Choroid plexus epithelial cell (primary cell): Measurements from ENCODE around the gene MYLK2.

Source experiments
- DNase-seq: peaks from one replicate; pipeline ENCODE4 v3.0.0-alpha.2; 2010; ENCODE audit warnings: low read depth
- H3K4me3 ChIP-seq: 2 replicates; pipeline ENCODE4 v1.5.1; 2011; ENCODE audit warnings: low read depth, mild to moderate bottlenecking, control low read depth, low read length, moderate library complexity
- TF ChIP-seq, protein P1 (sequence below): conservative IDR thresholded peaks from 2 replicates; pipeline ENCODE4 v1.5.1; 2011; ENCODE audit warnings: low read depth, mild to moderate bottlenecking, control low read depth, inconsistent platforms, low read length, moderate library complexity

MYLK2 gene

DNA sequence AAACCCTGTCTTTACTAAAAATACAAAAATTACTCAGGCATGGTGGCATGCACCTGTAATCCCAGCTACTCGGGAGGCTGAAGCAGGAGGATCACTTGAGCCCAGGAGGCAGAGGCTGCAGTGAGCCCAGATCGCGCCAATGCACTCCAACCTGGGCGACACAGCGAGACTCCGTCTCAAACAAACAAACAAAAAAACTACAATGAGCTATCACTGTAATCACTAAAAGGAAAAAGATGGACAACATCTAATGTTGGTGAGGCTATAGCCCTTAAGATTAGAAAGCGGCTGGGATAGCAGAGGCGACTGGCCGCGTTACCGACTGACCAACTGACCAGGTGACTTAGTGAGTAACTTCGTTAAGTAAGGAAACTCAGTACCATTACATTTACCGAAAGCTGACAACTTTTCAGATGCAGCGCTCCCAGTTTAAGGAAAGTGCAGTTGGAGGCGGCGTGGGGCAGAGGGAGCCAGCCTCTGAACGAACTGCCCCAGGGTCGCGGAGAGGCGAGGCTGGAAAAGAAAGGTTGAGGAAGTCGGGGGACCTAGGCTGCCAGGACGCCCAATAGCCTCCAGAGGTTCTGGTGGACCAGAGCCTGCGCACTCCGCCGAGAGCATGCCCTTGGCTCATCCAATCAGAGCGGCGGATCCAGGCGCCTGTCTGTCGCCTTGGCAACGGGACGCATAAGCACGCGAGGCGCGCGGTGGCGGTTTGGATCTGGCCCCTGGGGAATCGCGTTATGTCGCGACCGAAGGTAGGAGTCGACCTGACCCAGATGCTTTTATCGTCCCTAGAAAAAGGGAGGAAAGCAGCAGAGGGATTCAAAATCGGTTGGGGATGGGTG lies 60.2 kb downstream of the MYLK2 start:
- H3K4me3 ChIP-seq: peak overlapping the region; percentile 64
- TF ChIP-seq, protein P1, sequence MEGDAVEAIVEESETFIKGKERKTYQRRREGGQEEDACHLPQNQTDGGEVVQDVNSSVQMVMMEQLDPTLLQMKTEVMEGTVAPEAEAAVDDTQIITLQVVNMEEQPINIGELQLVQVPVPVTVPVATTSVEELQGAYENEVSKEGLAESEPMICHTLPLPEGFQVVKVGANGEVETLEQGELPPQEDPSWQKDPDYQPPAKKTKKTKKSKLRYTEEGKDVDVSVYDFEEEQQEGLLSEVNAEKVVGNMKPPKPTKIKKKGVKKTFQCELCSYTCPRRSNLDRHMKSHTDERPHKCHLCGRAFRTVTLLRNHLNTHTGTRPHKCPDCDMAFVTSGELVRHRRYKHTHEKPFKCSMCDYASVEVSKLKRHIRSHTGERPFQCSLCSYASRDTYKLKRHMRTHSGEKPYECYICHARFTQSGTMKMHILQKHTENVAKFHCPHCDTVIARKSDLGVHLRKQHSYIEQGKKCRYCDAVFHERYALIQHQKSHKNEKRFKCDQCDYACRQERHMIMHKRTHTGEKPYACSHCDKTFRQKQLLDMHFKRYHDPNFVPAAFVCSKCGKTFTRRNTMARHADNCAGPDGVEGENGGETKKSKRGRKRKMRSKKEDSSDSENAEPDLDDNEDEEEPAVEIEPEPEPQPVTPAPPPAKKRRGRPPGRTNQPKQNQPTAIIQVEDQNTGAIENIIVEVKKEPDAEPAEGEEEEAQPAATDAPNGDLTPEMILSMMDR: peak; percentile 16
- peak; percentile 97 for DNase-seq

DNA sequence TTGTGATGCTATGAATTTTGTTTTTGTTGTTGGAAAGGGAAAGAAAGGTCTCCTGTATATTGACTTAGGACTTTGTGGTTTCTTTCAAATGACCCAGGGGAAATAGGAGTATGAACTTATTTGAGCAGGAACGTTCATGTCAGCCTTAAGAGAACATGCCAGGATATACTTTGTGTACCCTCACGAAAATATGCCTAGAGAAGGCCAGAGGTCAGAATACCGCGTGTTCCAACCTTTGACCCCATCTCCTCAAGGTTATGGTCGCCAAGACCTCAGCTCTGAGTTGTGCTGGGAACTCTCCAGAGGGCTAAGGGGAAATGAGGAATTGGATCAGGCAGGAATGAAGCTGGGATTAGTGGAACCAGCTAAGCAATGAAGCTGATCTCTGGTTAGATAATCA lies 62.8 kb downstream of the MYLK2 start:
- H3K4me3 ChIP-seq: no peak overlapping the region
- DNase-seq: no peak
- TF ChIP-seq, protein P1: no peak

DNA sequence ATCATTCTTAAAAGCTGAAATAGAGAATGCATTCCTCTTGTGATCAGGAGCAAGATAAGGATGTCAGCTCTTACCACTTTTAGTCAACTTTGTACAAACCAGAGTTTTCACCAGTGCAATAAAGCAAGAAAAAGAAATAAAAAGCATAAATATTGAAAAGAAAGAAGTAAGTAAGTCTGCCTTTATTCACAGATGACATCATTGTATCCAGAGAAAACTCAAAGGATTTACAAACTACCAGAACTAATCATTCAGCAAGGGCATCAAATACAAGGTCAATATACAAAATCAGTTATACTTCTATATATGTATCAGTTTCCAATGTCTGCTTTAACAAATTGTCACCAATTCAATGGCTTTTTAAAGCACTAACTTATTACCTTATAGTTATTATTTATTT lies 64.7 kb downstream of the MYLK2 start:
- no peak for DNase-seq
- TF ChIP-seq, protein P1: no peak
- no peak overlapping the region for H3K4me3 ChIP-seq
